Type B pancreatic cell (in vitro differentiated cells): ENCODE data around the gene GSS. TPM values are rescaled to one million over a fixed set of nuclear protein-coding genes. Genes with fewer than 3 reads are reported as not detected.

Experiments used
- DNase-seq: peaks from one replicate; pipeline ENCODE4 v3.0.0; 2021; ENCODE audit warnings: mixed read lengths; ENCODE audit not compliant: unreplicated experiment; ENCODE audit errors: extremely low spot score
- H3K27ac Mint-ChIP-seq: 2 replicates; pipeline ENCODE4 v1.8.0; 2021; ENCODE audit warnings: mild to moderate bottlenecking, mixed read lengths
- H3K27me3 Mint-ChIP-seq: 2 replicates; pipeline ENCODE4 v1.8.0; 2021; ENCODE audit warnings: mixed read lengths
- H3K36me3 Mint-ChIP-seq: 2 replicates; pipeline ENCODE4 v1.8.0; 2021; ENCODE audit warnings: mixed read lengths
- H3K4me1 Mint-ChIP-seq: one replicate; pipeline ENCODE4 v1.8.0; 2021; ENCODE audit warnings: mixed read lengths; ENCODE audit not compliant: unreplicated experiment
- H3K4me3 Mint-ChIP-seq: 2 replicates; pipeline ENCODE4 v1.8.0; 2021; ENCODE audit warnings: mild to moderate bottlenecking, mixed read lengths
- H3K9me3 Mint-ChIP-seq: 2 replicates; pipeline ENCODE4 v1.8.0; 2021; ENCODE audit warnings: mixed read lengths
- CTCF ChIP-seq: fragments of 200-600 bp; sonication (generic); conservative IDR thresholded peaks from 2 replicates; pipeline ENCODE4 v1.5.0; 2021; ENCODE audit warnings: antibody characterized with exemption, mild to moderate bottlenecking
- total RNA-seq: library from RNA; stranded (reverse); gene quantifications from 2 replicates; pipeline ENCODE4 v1.2.1, GENCODE V29; 2021; ENCODE audit warnings: low replicate concordance

The GSS gene
- total RNA-seq, 1 donor from 2014 or later = 66.4 TPM

GRCh38 chr20:34953960-34954359 lies 1.6 kb downstream of the GSS start:
- DNase-seq = no peak
- Mint-ChIP-seq H3K4me3 (peak overlapping the region; percentile 49), H3K4me1 (peaks cover 46% of the 10 kb centered on the region), H3K9me3 (peaks cover 4% of the 10 kb centered on the region), H3K27me3 (peaks cover 4% of the 10 kb centered on the region), H3K36me3 (no peaks in the 10 kb centered on the region), H3K27ac (no peak overlapping the region)
- TF ChIP-seq CTCF = no peak

- H3K27ac Mint-ChIP-seq = peak overlapping the region; percentile 85
- H3K4me3 Mint-ChIP-seq = peak overlapping the region; percentile 73
- no peaks in the 10 kb centered on the region for H3K36me3 Mint-ChIP-seq
These were observed 2.9 kb downstream of the GSS start for GRCh38 chr20:34952671-34953070.

GRCh38 chr20:34951652-34952051 lies 4.0 kb downstream of the GSS start:
- Mint-ChIP-seq H3K27me3 (peaks cover 4% of the 10 kb centered on the region), H3K27ac (peak overlapping the region; percentile 16), H3K4me3 (peak overlapping the region; percentile 13), H3K9me3 (no peaks in the 10 kb centered on the region), H3K4me1 (peaks cover 41% of the 10 kb centered on the region), H3K36me3 (no peaks in the 10 kb centered on the region)
- no peak for DNase-seq
- no peak for TF ChIP-seq CTCF

More at GRCh38 chr20:34952671-34953070, 2.9 kb downstream of the GSS start:
- TF ChIP-seq CTCF = no peak
- no peak for DNase-seq
- Mint-ChIP-seq H3K27me3 (peaks cover 4% of the 10 kb centered on the region), H3K9me3 (peaks cover 4% of the 10 kb centered on the region), H3K4me1 (peaks cover 46% of the 10 kb centered on the region)

- TF ChIP-seq CTCF = no peak
- Mint-ChIP-seq H3K4me1 (peaks cover 37% of the 10 kb centered on the region), H3K27me3 (peaks cover 4% of the 10 kb centered on the region), H3K36me3 (peaks cover 1% of the 10 kb centered on the region), H3K9me3 (no peaks in the 10 kb centered on the region), H3K27ac (peak overlapping the region; percentile 16), H3K4me3 (no peak overlapping the region)
- DNase-seq = no peak
These were observed 4.4 kb downstream of the GSS start for GRCh38 chr20:34951252-34951651.

- no peaks in the 10 kb centered on the region for H3K9me3 Mint-ChIP-seq
- H3K36me3 Mint-ChIP-seq = peaks cover 5% of the 10 kb centered on the region
- H3K27ac Mint-ChIP-seq = no peak overlapping the region
These were observed 6.5 kb downstream of the GSS start for GRCh38 chr20:34949120-34949519.

More at GRCh38 chr20:34949120-34949519, 6.5 kb downstream of the GSS start:
- TF ChIP-seq CTCF = no peak
- Mint-ChIP-seq H3K4me1 (peaks cover 18% of the 10 kb centered on the region), H3K4me3 (no peak overlapping the region), H3K27me3 (no peaks in the 10 kb centered on the region)
- no peak for DNase-seq
